H1 (cell line): ENCODE measurements around the gene TTLL9.

Source experiments
- CTCF ChIP-seq, 3 experiments: IDR thresholded peaks; 1 replicate in 2 of 3; 2 replicates in 1 of 3; pipeline versions ENCODE4 v1.5.1 to v1.6.1; 2011; ENCODE audit warnings: low read length in 3 of 3, mild to moderate bottlenecking in 3 of 3, inconsistent platforms in 2 of 3, low read depth in 1 of 3, moderate library complexity in 1 of 3; ENCODE audit not compliant: insufficient read depth in 1 of 3; ENCODE audit errors: control extremely low read depth in 1 of 3
- POLR2A ChIP-seq, 2 experiments: IDR thresholded peaks; 1 replicate in 1 of 2; 2 replicates in 1 of 2; pipeline ENCODE4 v1.6.1; 2011; ENCODE audit warnings: low read depth in 2 of 2, low read length in 2 of 2, mild to moderate bottlenecking in 2 of 2; ENCODE audit errors: control extremely low read depth in 1 of 2
- RAD21 ChIP-seq, 2 experiments: IDR thresholded peaks in 1 of 2; conservative IDR thresholded peaks in 1 of 2; 2 replicates each; pipeline ENCODE4 v1.6.1; 2011; ENCODE audit warnings: low read depth in 2 of 2, low read length in 2 of 2, improper control_type of control experiment in 1 of 2, inconsistent platforms in 1 of 2, mild to moderate bottlenecking in 1 of 2, moderate library complexity in 1 of 2
- RFX5 ChIP-seq: IDR thresholded peaks from 2 replicates; pipeline ENCODE4 v1.6.1; 2011; ENCODE audit warnings: low read depth, low read length, improper control_type of control experiment, borderline replicate concordance
- RNF2 ChIP-seq: fragments of 200-900, 300-1000 bp; sonication (generic); IDR thresholded peaks from 2 replicates; pipeline ENCODE4 v1.7.1; 2016; ENCODE audit warnings: borderline replicate concordance, low read depth, mild to moderate bottlenecking, antibody characterized with exemption, low read length; ENCODE audit not compliant: poor library complexity, severe bottlenecking; ENCODE audit errors: missing control alignments
- TAF1 ChIP-seq: IDR thresholded peaks from 2 replicates; pipeline ENCODE4 v1.6.1; 2011; ENCODE audit warnings: mild to moderate bottlenecking, low read depth, low read length
- TAF7 ChIP-seq: optimal IDR thresholded peaks from 2 replicates; pipeline ENCODE3; 2011; ENCODE audit warnings: low read depth, mild to moderate bottlenecking, inconsistent platforms, low read length, moderate library complexity, borderline replicate concordance
- ZNF274 ChIP-seq: IDR thresholded peaks from 2 replicates; pipeline ENCODE4 v1.7.0; 2012; ENCODE audit warnings: low read length, borderline replicate concordance; ENCODE audit errors: extremely low read depth
- TF ChIP-seq, protein P1 (sequence below): IDR thresholded peaks from 2 replicates; pipeline ENCODE4 v1.6.1; 2012; ENCODE audit warnings: low read length, inconsistent platforms

DNA sequence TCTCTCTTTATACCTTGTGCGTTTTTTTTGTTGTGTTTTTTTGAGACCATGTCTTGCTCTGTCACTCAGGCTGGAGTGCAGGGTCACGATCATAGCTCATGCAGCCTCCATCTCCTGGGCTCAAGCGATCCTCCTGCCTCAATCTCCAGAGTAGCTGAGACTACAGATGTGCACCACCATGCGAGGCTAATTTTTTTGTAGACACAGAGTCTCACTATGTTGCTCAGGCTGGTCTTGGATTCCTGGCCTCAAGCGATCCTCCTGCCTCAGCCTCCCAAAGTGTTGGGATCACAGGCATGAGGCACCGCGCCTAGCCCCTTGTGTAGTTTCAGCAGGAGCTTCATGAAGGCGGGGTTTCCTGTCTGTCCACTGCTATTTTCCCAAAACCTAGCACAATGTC lies 54.1 kb downstream of the TTLL9 start:
- no peak for TF ChIP-seq POLR2A (IDR thresholded peaks at IDR 0.05; ENCODE audit: control extremely low read depth in 1 of 2, low read depth in 2 of 2, low read length in 2 of 2)
- no peak for TF ChIP-seq RFX5
- no peak for TF ChIP-seq CTCF (IDR thresholded peaks at IDR 0.05; ENCODE audit: control extremely low read depth in 1 of 3, insufficient read depth in 1 of 3, low read depth in 1 of 3, low read length in 3 of 3)
- no peak for TF ChIP-seq RNF2
- TF ChIP-seq TAF7: no peak
- no peak for TF ChIP-seq ZNF274
- no peak for TF ChIP-seq TAF1
- TF ChIP-seq, protein P1, sequence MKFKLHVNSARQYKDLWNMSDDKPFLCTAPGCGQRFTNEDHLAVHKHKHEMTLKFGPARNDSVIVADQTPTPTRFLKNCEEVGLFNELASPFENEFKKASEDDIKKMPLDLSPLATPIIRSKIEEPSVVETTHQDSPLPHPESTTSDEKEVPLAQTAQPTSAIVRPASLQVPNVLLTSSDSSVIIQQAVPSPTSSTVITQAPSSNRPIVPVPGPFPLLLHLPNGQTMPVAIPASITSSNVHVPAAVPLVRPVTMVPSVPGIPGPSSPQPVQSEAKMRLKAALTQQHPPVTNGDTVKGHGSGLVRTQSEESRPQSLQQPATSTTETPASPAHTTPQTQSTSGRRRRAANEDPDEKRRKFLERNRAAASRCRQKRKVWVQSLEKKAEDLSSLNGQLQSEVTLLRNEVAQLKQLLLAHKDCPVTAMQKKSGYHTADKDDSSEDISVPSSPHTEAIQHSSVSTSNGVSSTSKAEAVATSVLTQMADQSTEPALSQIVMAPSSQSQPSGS: no peak
- no peak for TF ChIP-seq RAD21 (IDR thresholded peaks at IDR 0.05 in 1 of 2, conservative IDR thresholded peaks at IDR 0.05 in 1 of 2; ENCODE audit: low read depth in 2 of 2, low read length in 2 of 2)
